HG03095 (cell line): Measurements from ENCODE around the gene NOL3.

ENCODE experiments used
- ATAC-seq: cut with Tn5 transposase; IDR thresholded peaks from one replicate; pipeline ENCODE4 v1.9.1; 2021; ENCODE audit warnings: moderate library complexity; ENCODE audit not compliant: unreplicated experiment

NOL3 gene

DNA sequence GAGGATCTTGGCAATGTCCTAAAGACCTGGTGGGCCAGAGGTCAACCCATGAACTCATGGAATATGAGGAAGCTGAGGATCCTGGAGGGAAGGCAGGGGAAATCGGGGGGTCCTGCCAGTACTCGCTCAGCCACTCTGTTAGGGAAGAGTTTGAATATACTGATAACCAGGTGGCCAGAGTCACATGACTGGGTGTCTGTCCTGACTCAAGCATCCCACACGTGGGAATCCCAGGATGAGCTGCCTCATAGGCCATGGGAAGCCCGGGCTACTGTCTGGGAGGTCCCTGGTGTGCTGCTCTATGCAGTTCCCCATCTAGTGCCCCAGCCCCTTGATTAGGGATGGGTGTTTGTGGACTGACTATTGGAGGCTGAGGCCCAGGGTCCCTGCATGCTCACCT is 18.0 kb downstream of the NOL3 start:
- no peak for ATAC-seq

DNA sequence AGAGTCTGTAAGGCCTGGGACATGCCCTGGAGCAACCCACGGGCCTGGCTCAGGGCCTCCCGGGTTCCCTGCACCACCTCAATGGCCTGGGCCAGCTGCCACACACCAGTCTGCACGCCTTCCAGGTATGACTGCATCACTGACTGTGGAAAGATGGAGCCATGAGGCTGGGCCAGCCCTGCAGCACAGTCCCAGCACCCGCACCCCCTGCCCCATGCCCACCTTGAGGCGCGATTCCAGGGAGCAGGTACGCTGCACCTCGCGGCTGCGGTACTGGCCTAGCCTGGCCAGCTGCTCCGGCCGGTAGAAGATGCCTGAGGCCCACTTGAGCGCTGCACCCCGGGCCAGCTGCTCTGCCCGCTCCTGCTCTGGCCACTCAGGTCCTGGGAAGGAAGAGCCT is 18.5 kb downstream of the NOL3 start:
- no peak for ATAC-seq

DNA sequence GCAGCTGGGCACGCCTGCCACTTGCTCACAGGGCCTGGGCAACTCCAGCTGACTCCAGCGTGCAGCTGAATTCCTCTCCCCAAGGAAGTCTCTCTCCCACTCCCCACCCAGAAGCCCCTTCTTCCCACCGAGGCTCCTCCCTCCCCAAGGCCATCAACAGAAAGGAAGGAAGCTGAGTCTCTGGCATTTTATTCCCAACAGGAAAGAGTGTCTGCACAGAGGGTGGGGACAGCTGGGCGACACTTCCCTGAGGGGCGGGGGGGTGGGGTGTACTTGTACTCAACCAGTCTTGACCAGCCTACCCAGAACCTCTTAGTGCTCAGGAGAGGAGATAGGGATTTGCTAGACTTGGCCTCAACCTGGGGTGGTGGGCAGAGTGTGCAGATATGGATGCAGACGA is 19.7 kb downstream of the NOL3 start, which contains the start of gene EXOC3L1:
Gene EXOC3L1 (minus strand): TSS at position 96 of the 400 bp plus-strand sequence. CDS start 460 bp downstream, outside the sequence.
- no peak for ATAC-seq

DNA sequence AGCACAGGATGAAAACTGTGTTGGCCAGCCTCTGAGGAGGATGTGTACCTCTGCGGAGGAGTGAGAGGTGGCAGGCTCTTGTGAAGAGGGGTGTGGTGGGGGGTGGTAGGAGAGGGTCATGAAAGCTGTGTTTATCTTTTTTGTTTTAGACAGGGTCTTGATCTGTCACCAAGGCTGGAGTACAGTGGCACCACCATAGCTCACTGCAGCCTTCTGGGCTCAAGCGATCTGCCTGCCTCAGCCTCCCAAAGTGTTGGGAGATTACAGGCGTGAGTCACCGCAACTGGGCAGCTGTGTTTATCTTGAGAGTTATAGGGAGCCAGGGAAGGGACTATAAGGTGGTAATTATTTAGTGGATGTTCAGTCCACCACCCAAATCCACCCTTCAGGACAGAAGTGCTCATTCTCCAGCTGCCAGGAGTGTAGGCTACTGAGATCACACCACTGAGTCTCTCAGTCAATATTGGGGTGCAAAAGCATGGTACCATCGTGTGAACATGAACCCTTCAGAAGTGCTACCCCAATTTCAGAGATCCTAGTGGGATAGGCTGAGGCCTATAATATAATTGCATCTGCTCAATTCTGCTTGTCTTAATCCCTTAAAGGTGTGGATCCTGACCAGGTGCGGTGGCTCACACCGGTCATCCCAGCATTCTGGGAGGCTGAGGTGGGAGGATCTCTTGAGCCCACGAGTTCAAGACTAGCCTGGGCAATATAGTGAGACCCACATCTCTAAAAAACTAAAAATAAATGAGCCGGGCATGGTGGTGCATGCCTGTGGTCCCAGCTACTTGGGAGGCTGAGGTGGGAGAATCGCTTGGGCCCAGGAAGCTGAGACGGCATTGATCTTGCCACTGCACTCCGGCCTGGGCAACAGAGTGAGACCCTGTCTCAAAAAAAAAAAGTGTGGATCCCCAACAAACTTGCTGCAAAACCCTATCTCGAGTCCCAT is 20.4 kb downstream of the NOL3 start:
- no peak for ATAC-seq

DNA sequence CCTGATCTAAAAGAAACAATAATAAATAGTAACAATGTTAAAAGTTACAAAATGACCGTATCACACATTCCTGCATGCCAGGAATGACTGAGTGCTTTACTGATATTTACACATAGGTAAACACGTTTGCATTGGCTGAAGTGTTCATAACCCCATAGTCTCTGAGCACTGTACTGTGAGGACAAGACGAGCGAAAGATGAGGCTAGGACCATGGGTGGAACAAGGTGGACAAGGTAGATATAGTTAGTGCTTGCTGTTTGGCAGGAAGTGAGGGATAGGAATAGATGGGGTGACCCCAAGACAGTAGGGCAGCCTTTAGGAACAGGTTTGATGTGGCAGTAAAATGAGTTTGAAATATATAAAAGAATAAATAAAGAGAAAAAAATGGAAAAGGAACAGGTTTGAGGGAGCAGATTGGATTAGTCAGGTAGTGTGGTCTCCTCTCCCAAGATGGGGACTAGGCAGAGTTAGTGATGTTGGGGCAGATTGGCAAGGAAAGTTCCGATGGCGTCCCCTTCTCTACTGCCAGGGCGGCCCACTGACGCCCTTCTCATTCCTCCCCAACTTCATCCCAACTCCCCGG is 21.2 kb downstream of the NOL3 start:
- no peak for ATAC-seq

DNA sequence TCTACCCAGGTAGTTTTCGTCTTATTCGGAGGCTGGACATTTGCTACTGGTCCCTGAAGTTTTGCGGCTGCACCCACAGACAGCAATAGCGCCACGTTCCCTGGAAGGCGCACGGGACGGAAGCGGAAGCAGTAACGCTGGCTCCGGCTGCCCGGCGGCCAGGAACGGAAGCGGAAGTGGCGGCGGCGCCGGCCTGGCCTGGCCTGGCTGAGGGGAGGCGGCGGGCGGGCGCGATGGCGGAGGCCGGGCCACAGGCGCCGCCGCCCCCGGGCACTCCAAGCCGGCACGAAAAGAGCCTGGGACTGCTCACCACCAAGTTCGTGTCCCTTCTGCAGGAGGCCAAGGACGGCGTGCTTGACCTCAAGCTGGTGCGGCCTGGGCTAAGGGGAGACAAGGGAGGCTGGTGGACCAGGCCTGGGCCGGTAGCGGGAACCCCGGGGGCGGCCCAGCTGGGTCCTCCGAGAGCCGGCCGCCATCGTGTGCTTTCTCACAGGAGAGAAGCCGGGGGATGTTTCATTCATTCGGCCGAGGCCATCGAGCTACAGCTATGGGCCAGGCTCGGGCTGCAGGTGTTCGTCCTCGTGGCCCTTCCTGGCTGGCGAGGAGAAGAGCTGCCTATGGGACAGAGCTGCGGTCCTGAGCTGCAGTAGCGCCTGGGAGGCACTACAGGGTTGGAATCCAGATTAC is 21.8 kb downstream of the NOL3 start, which contains the start of gene E2F4:
Gene E2F4 (plus strand): TSS at position 161 of the 687 bp plus-strand sequence. CDS start 73 bp downstream, at position 234.
- ATAC-seq = peak; percentile 78

DNA sequence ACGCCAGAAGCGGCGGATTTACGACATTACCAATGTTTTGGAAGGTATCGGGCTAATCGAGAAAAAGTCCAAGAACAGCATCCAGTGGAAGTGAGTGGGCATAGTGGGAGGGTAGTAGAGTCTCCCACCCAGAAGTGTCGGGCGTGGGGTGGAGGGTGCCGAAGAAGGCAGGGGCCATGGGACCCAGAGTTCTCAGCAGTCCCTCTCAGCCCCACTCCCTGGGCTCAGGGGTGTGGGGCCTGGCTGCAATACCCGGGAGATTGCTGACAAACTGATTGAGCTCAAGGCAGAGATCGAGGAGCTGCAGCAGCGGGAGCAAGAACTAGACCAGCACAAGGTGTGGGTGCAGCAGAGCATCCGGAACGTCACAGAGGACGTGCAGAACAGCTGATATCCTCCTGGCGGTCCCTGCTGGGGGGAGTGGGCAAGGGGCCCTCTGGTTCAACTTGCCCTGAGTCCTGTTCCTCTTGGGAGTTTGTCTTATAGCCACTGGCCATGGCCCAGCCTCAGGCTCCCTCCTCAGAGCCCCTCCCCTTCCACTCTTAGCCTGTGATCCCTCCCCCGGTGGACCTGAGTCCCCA is 22.5 kb downstream of the NOL3 start:
- ATAC-seq = no peak

DNA sequence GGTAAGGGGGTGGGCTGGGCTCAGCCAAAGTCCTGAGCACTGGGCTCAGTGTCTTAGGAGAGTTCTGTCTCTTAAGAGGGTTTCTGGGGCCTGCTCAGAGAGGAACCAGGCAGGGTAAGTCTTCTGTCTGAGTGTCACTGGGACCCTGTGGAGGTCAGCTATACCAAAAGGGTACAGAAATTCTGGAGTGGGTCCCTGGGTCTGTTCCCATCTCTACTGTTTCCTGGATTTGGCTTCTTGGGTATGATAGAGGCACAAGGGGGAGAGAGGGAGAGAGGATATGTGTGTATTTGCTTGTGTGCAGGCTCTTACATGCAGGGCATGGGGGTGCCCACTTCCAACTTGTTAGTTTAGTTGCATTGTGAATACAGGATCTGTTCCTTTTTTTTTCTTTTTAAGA is 23.2 kb downstream of the NOL3 start:
- no peak for ATAC-seq

DNA sequence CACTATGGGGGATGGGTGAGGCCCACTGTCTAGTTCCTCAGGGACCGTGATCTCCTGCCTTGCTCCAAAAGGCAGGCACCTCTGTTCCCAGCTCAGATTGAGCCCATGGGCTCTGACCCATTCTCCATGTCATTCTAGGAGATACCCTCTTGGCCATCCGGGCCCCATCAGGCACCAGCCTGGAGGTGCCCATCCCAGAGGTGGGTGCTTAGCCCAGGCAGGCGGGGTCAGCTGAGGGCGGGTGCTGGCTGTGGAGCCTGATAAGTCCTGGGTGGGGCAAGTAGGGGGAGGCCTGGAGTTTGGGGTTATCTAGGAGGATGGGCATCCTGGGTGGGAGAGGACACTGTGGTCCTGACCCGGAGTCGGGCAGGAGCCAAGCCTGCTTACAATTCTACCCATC is 23.9 kb downstream of the NOL3 start:
- no peak for ATAC-seq

DNA sequence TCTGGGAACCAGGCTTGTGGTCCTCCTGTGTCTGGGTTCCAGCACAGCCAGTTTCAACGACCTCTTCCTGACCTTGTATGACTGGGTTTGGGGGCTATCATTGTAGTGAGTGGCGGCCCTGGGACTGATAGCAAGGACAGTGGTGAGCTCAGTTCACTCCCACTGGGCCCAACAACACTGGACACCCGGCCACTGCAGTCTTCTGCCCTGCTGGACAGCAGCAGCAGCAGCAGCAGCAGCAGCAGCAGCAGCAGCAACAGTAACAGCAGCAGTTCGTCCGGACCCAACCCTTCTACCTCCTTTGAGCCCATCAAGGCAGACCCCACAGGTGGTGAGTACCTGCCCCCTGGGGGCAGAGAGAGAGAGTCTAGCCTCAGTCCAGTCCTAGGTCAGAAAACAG is 25.3 kb downstream of the NOL3 start:
- ATAC-seq = no peak

DNA sequence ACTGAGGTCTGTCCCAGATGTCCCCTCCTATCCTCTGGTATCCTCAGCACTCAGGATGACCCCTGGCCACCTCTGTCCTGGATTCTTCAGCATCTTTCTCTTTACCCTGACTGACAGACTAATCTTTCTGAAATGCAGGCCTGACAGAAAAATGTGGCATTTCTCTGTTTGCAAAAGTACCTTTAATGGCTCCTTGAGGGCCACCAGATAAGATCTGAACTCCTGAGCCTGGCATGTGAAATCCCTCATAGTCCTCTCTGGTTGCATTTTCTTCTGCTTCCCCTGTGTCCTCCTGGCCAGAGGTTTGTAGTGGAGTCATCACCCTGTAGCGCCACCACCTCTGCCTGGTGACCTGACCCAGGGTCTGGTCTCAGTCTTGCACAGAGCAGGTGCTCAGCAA is 26.5 kb downstream of the NOL3 start:
- ATAC-seq = no peak

DNA sequence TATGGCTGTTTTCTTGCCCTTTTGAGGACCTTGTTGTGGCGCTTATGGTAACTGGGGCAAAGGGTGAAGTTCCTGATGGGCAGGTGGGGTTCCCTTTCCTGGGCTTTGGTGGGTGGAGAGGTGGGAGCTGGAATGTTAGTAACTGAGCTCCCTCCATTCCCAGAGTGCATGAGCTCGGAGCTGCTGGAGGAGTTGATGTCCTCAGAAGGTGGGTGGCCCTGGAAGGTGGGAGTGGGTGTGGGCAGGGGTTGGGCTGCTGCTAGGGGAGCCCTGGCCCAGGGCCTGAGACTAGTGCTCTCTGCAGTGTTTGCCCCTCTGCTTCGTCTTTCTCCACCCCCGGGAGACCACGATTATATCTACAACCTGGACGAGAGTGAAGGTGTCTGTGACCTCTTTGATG is 27.4 kb downstream of the NOL3 start:
- no peak for ATAC-seq

DNA sequence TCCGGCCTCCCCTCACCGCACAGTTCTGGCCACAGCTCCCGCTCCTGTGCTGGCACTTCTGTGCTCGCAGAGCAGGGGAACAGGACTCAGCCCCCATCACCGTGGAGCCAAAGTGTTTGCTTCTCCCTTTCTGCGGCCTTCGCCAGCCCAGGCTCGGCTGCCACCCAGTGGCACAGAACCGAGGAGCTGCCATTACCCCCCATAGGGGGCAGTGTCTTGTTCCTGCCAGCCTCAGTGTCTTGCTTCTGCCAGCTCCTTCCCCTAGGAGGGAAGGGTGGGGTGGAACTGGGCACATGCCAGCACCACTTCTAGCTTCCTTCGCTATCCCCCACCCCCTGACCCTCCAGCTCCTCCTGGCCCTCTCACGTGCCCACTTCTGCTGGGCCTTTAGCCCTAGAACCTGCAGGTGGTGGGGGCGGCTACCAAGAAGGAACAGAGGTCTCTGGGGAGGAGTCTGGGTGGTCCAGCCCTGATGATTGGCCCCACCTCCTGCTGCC is 27.9 kb downstream of the NOL3 start:
- ATAC-seq = no peak

DNA sequence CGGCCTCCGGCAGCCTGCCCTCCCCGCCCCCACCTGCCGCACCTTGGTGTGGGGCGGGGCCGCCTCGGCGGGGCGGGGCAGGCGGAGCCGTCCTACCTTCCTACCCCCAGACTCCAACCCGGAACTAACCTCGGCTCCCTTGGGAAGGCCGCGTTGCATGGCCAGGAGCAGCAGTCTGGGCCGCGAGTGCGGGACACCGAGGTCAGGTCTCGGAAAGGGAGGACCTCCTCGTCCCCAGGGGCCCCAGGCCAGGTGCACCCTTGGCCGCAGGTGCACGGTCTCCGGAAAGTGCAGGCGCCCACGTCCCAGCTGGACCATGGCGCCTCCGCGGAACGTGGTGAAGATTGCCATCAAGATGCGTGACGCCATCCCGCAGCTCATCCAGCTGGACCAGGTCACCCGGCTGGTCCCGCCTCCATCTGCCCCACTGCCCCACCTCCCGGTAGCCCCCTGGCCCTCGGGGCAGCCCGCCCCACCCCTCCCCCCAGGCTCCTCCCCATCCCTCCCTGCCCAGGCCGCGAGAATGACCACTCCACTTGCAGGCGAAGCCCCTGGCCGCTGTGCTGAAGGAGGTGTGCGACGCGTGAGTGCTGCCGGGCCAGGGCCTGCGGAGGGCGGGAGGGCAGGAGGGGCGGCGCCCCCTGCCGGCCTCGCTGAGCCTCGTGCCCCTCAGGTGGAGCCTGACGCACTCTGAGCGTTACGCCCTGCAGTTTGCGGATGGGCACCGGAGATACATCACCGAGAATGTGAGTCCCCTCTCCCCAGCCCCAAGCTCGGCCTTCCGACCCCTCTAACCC is 28.9 kb downstream of the NOL3 start, which contains the start of gene ELMO3:
Gene ELMO3 (plus strand): TSS at position 121 of the 797 bp plus-strand sequence. CDS start 196 bp downstream, at position 317.
- ATAC-seq = no peak

DNA sequence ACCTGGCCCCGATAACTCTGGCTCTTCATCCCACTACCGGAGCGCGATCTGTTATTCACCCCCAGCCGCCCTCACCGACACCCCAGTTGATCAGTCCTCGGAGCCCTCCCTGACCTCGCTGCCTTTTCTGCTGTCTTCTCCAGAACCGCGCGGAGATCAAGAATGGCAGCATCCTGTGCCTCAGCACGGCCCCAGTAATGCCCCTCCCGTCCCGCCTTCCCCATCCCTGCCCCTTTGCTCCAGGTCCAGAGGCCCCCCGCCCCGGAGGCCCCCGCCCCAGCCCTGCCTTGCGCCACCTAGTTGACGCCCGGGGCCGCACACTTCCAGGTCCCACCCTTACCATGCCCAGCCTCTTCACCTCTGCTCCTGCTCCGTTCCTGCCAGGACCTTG is 29.5 kb downstream of the NOL3 start:
- ATAC-seq = no peak

DNA sequence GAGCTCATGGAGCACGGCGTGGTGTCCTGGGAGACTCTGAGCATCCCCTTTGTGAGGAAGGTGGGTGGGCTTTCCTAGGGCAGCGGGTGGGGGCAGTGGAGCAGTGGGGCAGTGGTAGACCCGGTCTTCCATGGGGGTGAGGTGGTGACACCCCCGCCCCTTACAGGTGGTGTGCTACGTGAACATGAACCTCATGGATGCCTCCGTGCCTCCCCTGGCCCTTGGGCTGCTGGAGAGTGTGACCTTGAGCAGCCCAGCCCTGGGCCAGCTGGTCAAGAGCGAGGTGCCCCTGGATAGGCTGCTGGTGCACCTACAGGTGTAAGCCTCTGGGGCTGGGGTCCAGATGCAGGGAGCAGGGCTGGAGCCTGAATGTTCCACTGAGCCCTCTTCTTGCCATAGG is 30.2 kb downstream of the NOL3 start:
- no peak for ATAC-seq

DNA sequence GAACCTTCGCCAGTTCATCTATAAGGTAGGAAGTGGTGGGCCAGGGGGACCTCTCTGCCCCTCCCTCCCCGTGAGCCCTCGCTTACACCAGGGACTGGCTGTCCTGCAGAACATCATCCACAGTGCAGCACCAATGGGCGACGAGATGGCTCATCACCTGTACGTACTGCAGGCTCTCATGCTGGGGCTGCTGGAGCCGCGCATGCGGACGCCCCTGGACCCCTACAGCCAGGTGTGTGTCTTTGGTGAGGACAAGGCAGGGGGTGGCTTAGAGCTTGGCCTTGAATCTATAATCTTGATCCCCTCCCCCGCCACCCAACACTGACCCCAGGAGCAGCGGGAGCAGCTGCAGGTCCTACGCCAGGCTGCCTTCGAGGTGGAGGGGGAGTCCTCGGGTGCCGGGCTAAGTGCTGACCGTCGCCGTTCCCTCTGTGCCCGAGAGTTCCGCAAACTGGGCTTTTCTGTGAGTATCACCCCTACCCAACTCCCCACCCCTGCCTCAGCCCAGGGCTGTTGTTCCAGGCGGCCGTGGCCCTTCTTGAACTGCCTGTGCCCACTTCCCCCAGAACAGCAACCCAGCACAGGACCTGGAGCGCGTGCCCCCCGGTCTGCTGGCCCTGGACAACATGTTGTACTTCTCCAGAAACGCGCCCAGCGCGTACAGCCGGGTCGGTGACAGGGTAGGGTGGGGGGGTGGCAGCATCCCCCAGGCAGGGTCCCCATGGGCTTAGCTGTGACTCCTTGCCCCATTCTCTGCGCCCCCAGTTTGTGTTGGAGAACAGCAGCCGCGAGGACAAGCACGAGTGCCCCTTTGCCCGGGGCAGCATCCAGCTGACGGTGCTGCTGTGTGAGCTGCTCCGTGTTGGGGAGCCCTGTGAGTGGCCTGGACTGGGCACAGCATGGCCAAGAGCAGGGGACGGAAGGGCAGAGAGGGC is 31.3 kb downstream of the NOL3 start:
- no peak for ATAC-seq

DNA sequence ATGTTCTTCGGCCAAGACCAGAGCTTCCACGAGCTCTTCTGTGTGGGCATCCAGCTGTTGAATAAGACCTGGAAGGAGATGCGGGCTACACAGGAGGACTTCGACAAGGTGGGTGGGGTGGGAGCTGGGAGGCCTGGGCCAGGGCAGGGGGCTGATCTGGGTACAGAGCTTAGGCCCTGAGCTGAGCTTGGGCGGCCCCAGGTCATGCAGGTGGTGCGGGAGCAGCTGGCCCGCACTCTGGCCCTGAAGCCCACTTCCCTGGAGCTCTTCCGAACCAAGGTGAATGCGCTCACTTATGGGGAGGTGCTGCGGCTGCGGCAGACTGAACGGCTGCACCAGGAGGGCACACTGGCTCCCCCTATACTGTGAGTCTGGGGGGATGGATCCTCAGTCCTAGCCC is 32.1 kb downstream of the NOL3 start:
- ATAC-seq = no peak

DNA sequence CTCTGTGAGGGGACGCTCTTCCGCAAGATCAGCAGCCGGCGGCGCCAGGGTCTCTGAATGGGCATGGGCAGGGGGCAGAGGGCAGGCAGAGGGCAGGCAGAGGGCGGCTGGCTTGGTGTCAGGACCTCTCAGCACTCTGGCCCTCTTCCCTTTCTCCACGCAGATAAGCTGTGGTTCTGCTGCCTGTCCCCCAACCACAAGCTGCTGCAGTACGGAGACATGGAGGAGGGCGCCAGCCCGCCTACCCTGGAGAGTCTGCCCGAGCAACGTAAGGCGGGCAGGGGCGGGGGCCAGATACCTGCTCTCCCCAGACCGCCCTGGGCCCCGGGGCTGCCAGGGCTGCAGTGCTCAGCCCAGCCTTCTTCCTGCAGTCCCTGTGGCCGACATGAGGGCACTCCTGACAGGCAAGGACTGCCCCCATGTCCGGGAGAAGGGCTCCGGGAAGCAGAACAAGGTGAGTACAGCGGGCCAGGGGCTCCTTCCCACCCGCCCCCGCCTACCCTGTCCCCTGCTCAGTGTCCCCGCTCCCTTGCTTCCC is 32.7 kb downstream of the NOL3 start:
- no peak for ATAC-seq
